ENCODE measurements around the gene PPT1. TPM values are rescaled to one million over a fixed set of nuclear protein-coding genes. Genes with fewer than 3 reads are reported as not detected.

PPT1 gene
- total RNA-seq, 4 donors from 2014 or later: 6.4 to 28.9 (median 18.0) TPM

GRCh38 chr1:40045182-40045581 is 51.9 kb downstream of the PPT1 start:
- Histone ChIP-seq H3K36me3 (no peaks in the 10 kb centered on the region), H3K4me1 (peaks cover 18 to 84% (median 57%) of the 10 kb centered on the region in 4 donors), H3K9me3 (no peaks in the 10 kb centered on the region), H3K27ac (no peak overlapping the region), H3K4me3 (no peak overlapping the region), H3K27me3 (no peaks in the 10 kb centered on the region)
- WGBS, 2 donors (ENCODE audit: low coverage in 1 of 2): 87% methylated on average over 4 of the region's 4 CpGs; no CpG with 5 or more reads in 1 of the 2 donors
- TF ChIP-seq POLR2A (IDR thresholded peaks at IDR 0.05) (no peak), POLR2AphosphoS5 (IDR thresholded peaks at IDR 0.05) (no peak), EP300 (IDR thresholded peaks at IDR 0.05; ENCODE audit: low read depth) (no peak)
- intact Hi-C loops (cut with DNase I; ENCODE audit: low total_unique reads) (no loop called here), in situ Hi-C loops (cut with MboI; ENCODE audit: low pct_ligation_motif_present in 1 of 4, low pct_unique_long_range_greater_than_20kb in 1 of 4, low sequenced_read_pairs in 3 of 4) (no loop called here)
- no peak for DNase-seq

GRCh38 chr1:40044110-40044509 is 52.9 kb downstream of the PPT1 start:
- 68 to 80% methylated on average over 3 of the region's 3 CpGs for WGBS, 2 donors (ENCODE audit: low coverage in 1 of 2)
- intact Hi-C loops (cut with DNase I; ENCODE audit: low total_unique reads): no loop called here

GRCh38 chr1:40042341-40042740 is 54.7 kb downstream of the PPT1 start:
- TF ChIP-seq CTCF (IDR thresholded peaks at IDR 0.05) (no peak), POLR2A (IDR thresholded peaks at IDR 0.05) (no peak), POLR2AphosphoS5 (IDR thresholded peaks at IDR 0.05) (no peak), EP300 (IDR thresholded peaks at IDR 0.05; ENCODE audit: low read depth) (no peak)
- peak overlapping the region; percentile 99 to 100 (median 99) for H3K27ac ChIP-seq
- H3K4me3 ChIP-seq: peak overlapping the region in 2 of 4 donors; percentile 81 to 92
- in situ Hi-C loops (cut with MboI; ENCODE audit: low pct_ligation_motif_present in 1 of 4, low pct_unique_long_range_greater_than_20kb in 1 of 4, low sequenced_read_pairs in 3 of 4): no loop called here
- H3K36me3 ChIP-seq: no peaks in the 10 kb centered on the region
- peaks cover 27 to 82% (median 57%) of the 10 kb centered on the region in 4 donors for H3K4me1 ChIP-seq
- no peaks in the 10 kb centered on the region for H3K27me3 ChIP-seq
- H3K9me3 ChIP-seq: no peaks in the 10 kb centered on the region
- no peak for DNase-seq
- WGBS, 2 donors (ENCODE audit: low coverage in 1 of 2): 60 to 69% methylated on average over 4 of the region's 4 CpGs
- intact Hi-C loops (cut with DNase I; ENCODE audit: low total_unique reads): no loop called here

More at GRCh38 chr1:40044110-40044509, 52.9 kb downstream of the PPT1 start:
- no peak for DNase-seq
- H3K4me1 ChIP-seq: peaks cover 20 to 79% (median 51%) of the 10 kb centered on the region in 4 donors
- in situ Hi-C loops (cut with MboI; ENCODE audit: low pct_ligation_motif_present in 1 of 4, low pct_unique_long_range_greater_than_20kb in 1 of 4, low sequenced_read_pairs in 3 of 4): no loop called here
- no peak overlapping the region for H3K4me3 ChIP-seq
- TF ChIP-seq CTCF (IDR thresholded peaks at IDR 0.05): no peak
- TF ChIP-seq POLR2A (IDR thresholded peaks at IDR 0.05): no peak
- no peak for TF ChIP-seq EP300 (IDR thresholded peaks at IDR 0.05; ENCODE audit: low read depth)
- TF ChIP-seq POLR2AphosphoS5 (IDR thresholded peaks at IDR 0.05): no peak
- peak overlapping the region in 1 of 4 donors; percentile 12 for H3K27ac ChIP-seq
- H3K27me3 ChIP-seq: no peaks in the 10 kb centered on the region
- H3K9me3 ChIP-seq: no peaks in the 10 kb centered on the region
- no peaks in the 10 kb centered on the region for H3K36me3 ChIP-seq

- no peaks in the 10 kb centered on the region for H3K36me3 ChIP-seq
- H3K4me3 ChIP-seq: peak overlapping the region; percentile 53 to 92 (median 84)
- no peak for DNase-seq
- intact Hi-C loops (cut with DNase I; ENCODE audit: low total_unique reads): no loop called here
- peak overlapping the region; percentile 99 to 100 (median 99) for H3K27ac ChIP-seq
- H3K27me3 ChIP-seq: no peaks in the 10 kb centered on the region
- H3K4me1 ChIP-seq: peaks cover 27 to 82% (median 61%) of the 10 kb centered on the region in 4 donors
- H3K9me3 ChIP-seq: no peaks in the 10 kb centered on the region
- no peak for TF ChIP-seq CTCF (IDR thresholded peaks at IDR 0.05)
- no peak for TF ChIP-seq POLR2A (IDR thresholded peaks at IDR 0.05)
- no peak for TF ChIP-seq POLR2AphosphoS5 (IDR thresholded peaks at IDR 0.05)
- TF ChIP-seq EP300 (IDR thresholded peaks at IDR 0.05; ENCODE audit: low read depth): no peak
- in situ Hi-C loops (cut with MboI; ENCODE audit: low pct_ligation_motif_present in 1 of 4, low pct_unique_long_range_greater_than_20kb in 1 of 4, low sequenced_read_pairs in 3 of 4): no loop called here
- 2 to 9% methylated on average over 5 of the region's 5 CpGs for WGBS, 2 donors (ENCODE audit: low coverage in 1 of 2)
These were observed 55.6 kb downstream of the PPT1 start for GRCh38 chr1:40041466-40041838.
